NCI-H1417 treated with DMSO at 0.1 percent for 48 hours (cell line): ENCODE results near the gene PYURF.
"Not testable (repeated sequence)": the region's sequence is repeated elsewhere in the genome, so short reads cannot be mapped to it uniquely, and the experiment has no call there.

ENCODE experiments used
- DNase-seq: peaks from one replicate; lab custom pipeline; 2025; lab: John Stamatoyannopoulos, UW

Gene PYURF

DNA sequence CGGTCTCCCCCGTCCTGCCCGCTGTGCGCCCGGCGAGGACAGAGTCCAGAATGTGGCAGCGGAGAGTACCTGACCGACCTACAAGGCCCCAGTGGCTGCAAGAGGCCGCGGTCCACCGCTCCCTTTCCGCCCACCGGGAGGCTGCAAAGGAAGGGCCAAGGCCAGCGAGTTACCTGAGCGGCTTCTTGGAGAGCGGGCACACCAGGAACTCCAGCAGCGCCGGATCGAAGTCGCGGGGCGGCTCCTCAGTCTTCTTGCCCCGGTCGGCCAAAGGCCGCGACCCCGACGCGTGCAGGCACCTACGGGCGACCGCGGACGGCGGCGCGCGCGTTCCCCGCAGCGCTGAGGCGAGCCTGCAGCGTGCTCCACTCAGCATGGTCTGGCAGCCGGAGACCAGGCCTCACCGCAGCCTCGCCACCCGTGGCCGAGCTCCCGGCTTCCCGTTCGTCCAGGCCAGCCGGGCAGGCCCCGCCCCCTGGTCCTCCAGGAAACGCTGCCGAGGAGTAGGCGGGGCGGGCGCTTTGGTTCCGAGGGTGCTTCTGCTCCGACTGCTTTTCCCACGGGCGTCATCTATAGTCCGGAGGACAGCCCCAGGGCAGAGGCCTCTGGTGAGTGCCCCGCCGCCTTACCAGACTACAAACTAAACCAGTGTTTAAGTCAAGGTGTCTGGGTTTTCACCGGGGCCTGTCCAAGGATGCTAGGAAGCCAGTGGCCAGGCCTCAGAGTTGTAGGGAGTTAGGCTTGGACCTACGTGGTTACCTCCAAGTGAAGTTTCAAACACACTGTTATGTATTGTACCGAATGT lies at the start of gene PYURF:
Gene PYURF (minus strand): TSS at position 452 of the 805 bp plus-strand sequence. CDS start 76 bp downstream, at position 376.
- peak; percentile 78 for DNase-seq

DNA sequence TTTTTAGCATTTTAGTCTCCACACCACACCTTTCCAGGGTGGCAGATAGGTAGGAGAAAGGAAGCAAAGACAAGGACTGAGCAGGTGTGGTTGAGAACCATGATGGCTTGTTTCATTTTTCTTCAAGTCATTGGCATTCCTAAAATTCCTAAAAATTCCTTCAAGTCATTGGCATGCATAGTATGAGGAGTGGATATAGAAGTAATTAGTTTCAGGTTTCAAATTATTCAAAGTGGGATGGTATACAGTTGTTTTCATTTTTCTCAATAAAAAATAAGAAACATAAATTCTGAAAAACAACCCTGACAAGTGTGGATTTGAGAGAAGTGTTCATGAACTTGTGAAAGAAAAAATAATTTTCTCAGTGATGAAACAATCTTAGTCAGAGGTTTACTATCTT lies 46.4 kb upstream of the PYURF start:
- no peak for DNase-seq

- DNase-seq, result no peak
Observed at GRCh38 chr4:88567591-88567990, 44.0 kb upstream of the PYURF start.

GRCh38 chr4:88549815-88550214 lies 26.2 kb upstream of the PYURF start:
- no peak for DNase-seq

DNA sequence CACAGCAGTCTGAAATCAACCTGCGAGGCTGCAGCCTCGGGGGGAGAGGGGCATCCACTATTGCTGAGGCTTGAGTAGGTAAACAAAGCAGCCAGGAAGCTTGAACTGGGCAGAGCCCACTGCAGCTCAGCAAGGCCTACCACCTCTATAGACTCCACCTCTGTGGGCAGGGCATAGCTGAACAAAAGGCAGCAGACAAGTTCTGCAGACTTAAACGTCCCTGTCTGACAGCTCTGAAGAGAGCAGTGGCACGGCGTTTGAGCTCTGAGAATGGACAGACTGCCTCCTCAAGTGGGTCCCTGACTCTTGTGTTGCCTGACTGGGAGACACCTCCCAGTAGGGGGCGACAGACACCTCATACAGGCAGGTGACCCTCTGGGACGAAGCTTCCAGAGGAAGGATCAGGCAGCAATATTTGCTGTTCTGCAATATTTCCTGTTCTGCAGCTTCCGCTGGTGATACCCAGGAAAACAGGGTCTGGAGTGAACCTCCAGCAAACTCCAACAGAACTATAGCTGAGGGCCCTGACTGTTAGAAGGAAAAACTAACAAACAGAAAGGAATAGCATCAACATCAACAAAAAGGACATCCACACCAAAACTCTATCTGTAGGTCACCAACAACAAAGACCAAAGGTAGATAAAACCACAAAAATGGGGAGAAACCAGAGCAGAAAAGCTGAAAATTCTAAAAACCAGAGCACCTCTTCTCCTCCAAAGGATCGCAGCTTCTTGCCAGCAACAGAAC lies 15.9 kb upstream of the PYURF start:
- not testable (repeated sequence) for DNase-seq

DNA sequence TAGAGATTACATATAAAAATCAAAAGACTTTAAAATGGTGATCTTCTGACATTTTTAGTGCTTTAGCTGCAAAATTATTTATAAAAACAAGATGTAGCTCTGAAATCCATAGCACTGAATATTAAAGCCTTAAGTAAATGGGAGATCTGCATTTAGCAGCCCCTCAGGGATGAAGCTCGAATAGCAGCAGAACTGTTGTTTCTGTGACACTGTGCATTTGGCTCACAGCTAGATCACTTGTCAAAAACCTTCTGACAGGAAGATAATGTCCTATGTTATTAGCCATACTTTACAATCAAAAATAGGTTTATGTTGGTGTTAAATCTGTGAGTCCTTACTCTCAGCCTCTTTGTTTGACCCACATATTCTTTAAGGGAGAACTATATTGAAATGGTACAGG lies 14.1 kb upstream of the PYURF start:
- DNase-seq, result no peak

GRCh38 chr4:88535090-88535755 lies 11.6 kb upstream of the PYURF start:
- DNase-seq, result no peak

DNA sequence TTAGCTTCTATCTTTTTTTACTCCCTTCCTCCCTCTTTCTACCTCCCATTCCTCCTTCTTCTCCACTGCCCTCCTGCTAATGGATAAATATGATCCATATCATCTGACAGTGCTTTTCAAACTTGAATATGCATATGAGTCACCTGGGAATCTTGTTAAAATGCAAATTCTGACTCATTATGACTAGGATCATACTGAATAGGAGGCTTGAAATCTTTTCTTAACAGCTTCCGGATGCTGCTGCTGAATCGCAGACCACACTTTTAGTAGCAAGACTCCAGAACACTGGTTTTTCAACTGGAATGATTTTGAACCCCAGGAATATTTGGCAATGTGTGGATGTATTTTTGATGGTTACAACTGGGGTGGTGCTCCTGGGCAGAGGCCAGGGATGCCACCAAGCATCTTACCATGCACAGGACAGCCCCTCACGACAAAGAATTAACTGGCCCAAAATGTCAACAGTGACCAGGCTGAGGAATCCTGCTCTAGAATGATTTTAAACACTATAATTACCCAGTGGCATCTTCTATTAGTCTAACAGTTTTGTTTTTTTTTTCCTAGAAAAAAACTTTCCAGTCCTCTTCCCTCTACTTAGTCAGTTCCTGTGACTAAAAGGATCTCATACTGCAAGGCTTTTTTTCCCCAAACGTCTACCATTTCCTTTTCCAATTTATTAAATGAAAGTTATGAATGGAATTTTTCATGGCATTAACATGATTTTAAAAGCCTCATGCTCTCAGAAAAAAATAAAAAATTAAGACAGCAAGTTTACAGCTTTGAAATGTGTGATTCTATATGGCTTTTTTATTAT lies 10.6 kb upstream of the PYURF start:
- no peak for DNase-seq

DNA sequence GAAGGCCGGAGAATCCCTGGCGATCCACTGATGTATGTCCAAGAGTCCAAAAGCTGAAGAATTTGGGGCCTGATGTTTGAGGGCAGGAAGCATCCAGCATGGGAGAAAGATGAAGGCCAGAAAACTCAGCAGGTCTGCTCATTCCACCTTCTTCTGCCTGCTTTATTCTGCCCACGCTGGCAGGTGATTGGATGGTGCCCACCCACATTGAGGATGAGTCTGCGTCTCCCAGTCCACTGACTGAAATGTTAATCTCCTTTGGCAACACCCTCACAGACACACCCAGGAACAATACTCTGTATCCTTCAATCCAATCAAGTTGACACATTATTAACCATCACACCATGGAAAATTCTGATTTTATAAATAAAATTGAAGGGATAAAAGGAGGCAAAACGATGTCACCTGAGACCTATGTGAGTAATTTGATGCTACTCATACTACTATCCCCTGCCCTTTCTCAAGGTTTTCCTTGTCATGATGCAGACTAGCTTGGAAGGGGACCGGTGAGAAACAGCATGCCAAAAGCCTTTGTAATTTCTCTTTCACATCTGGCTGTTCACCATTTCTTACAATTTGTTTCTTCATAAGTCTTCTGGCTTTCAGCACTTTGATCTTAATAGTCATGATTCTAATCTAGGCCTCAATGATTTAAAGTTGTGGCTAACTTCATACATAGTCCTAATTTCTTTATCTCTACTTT lies 9.7 kb upstream of the PYURF start:
- DNase-seq, result no peak

- no peak for DNase-seq
Observed at GRCh38 chr4:88531549-88531948, 8.0 kb upstream of the PYURF start.

DNA sequence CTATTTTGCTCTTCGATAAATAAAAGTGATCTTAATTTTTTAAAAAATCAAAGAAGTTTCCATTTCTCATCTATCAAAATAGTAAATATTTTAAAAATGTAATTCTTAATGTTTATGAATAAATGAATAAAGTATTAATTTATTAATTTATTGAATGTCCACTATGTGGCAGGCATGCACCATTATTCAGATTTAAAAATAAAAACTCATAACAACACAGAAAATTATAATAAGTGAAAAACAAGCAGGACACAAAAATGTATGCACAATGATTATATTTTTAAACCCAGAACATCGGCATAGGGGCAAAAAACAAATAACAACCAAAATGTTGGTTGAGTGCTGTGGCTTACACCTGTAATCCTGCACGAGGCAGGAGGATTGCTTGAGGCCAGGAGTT lies 5.3 kb upstream of the PYURF start:
- DNase-seq, result no peak

DNA sequence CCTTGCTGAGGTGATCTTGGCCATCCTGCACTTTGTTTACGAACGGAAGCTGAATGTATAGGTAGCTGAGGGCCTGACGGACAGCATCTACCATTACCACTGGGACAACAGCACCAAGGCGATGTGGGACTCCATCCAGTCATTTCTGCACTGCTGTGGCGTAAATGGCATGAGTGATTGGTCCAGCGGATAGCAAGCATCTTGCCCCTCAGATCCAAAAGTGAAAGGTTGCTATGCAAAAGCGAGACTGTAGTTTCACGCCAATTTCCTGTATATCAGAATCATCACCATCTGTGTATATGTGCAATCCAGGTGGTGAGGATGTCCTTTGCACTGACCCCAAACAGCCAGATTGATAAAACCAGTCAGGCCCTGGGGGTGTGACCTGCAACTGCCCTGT lies 4.2 kb upstream of the PYURF start:
- DNase-seq, result no peak

DNA sequence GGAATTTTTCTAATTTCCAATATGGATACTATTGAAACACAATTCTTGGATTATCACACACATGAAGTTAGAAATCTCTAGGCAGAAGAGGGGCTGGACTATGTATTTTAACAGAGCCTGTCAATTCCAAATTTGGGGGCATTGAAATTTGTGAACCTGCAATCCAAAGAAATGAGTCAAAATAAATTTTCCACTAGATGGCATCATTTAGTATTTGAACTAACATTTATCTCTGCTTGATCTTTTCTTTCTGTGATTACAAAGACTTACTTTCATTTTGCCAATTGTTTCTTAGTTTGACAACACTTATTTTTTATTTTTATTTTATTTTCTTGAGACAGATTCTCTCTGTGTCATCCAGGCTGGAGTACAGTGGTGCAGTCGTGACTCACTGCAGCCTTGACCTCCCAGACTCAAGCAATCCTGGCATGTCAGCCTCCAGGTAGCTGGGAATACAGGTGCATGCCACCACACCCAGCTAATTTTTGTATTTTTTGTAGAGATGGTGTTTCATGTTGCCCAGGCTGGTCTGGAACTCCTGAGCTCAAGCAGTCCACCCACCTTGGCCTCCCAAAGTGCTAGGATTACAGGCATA lies 2.7 kb upstream of the PYURF start:
- no peak for DNase-seq

- DNase-seq, result no peak
Observed at GRCh38 chr4:88524171-88524570, 595 bp upstream of the PYURF start.

- no peak for DNase-seq
Observed at GRCh38 chr4:88522702-88523324, 763 bp downstream of the PYURF start.

- no peak for DNase-seq
Observed at GRCh38 chr4:88518911-88519310, 4.7 kb downstream of the PYURF start.

DNA sequence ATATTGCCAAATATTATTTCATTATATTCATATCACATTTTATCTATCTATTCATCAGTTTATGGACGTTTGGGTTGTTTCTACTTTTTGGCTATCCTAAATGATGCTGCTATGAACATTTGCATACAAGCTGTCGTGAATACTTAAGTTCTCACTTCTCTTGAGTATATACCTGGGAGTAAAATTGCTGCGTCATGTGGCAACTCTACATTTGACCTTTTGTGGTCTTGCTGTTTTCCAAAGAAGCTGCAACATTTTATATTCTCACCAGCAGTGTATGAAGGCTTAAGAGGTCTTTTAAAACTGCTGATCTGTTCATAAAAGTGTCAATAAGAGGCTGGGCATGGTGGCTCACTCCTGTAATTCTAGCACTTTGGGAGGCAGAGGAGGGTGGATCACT lies 5.8 kb downstream of the PYURF start:
- DNase-seq, result no peak

DNA sequence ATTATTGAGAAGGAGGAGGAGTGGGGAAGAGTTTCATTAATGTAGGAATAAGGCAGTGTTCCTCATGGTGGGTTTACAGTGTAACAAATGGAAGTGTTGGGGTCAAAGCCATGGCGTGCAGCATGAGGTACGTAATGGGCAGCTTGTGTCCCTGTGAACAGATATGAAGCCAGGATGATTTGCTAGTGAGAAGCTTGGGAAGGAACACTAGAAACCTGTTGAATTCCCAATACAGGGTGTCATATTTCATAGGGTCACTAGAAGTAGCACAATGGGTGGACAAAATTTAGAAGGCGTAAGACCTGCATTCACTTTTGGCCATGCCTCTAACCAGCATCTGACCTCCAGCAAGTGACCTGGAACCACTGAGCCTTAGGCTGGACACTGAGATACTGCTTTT lies 6.8 kb downstream of the PYURF start:
- no peak for DNase-seq

- DNase-seq, result peak; percentile 62
Observed at GRCh38 chr4:88514557-88515511, 8.7 kb downstream of the PYURF start.
